ENCODE measurements around the gene RANBP17.

DNA sequence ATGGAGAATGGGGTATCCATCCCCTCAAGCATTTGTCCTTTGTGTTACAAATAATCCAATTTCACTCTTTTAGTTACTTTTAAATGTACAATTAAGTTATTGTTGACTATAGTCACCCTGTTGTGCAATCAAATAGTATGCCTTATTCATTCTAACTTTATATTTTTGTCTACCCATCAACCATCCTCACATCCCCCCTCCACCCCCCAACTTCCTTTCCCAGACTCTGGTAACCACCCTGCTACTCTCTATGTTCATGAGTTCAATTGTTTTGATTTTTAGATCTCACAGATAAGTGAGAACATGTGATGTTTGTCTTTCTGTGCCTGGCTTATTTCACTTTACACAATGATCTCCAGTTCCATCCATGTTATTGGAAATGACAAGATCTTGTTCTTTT lies 15.4 kb upstream of the RANBP17 start:
- no peak for TF ChIP-seq L3MBTL2 (conservative IDR thresholded peaks at IDR 0.05)
- no peak for TF ChIP-seq SP1 (IDR thresholded peaks at IDR 0.05)
- no peak for TF ChIP-seq CTBP1 (IDR thresholded peaks at IDR 0.05; ENCODE audit: borderline replicate concordance)
- no peak for TF ChIP-seq BHLHE40 (IDR thresholded peaks at IDR 0.05; ENCODE audit: borderline replicate concordance)
- no peak for TF ChIP-seq ELF4 (IDR thresholded peaks at IDR 0.05)
- no peak for TF ChIP-seq NFRKB (IDR thresholded peaks at IDR 0.05)
- no peak for TF ChIP-seq FOXK2 (IDR thresholded peaks at IDR 0.05)
- no peak for TF ChIP-seq HDGF (IDR thresholded peaks at IDR 0.05; ENCODE audit: borderline replicate concordance)
- TF ChIP-seq ZNF384 (IDR thresholded peaks at IDR 0.05), result no peak
- no peak for TF ChIP-seq LEF1 (IDR thresholded peaks at IDR 0.05; ENCODE audit: borderline replicate concordance)
- no peak for TF ChIP-seq FOXM1 (IDR thresholded peaks at IDR 0.05; ENCODE audit: borderline replicate concordance)
- TF ChIP-seq ARNT (IDR thresholded peaks at IDR 0.05), result no peak
- no peak for TF ChIP-seq TARDBP (IDR thresholded peaks at IDR 0.05)

Data from HEK293T (cell line).